SK-MEL-5 (cell line): Measurements from ENCODE around the gene ZNF625. TPM values are rescaled to one million over a fixed set of nuclear protein-coding genes. Genes with fewer than 3 reads are reported as not detected.

Source experiments
- DNase-seq: peaks from one replicate; pipeline ENCODE4 v3.0.0-alpha.2; 2016; ENCODE audit warnings: low read depth, low spot score
- in situ Hi-C: cut with HindIII; loops from 2 replicates; pipeline ENCODE4 v1.10.0; 2016; ENCODE audit warnings: low sequenced_read_pairs, high pct_unique_total_duplicates, low pct_unique_long_range_greater_than_20kb
- polyA plus RNA-seq, 2 experiments: library from polyadenylated mRNA; depleted of rRNA; stranded (reverse); fragments of >200 nt; gene quantifications; 2 replicates each; pipeline ENCODE4 v1.2.3, GENCODE V29; 2015
- total RNA-seq: library from RNA; depleted of rRNA; stranded (reverse); fragments of >200 nt; shearing (Covaris generic); gene quantifications from 2 replicates; pipeline ENCODE4 v1.2.3, GENCODE V29; 2014; rRNA removed

Gene ZNF625
- total RNA-seq: 1.6 and 1.9 TPM in 2 replicates
- polyA plus RNA-seq (2015; cell fraction: cytosol; rRNA removed): 0.44 and 0.82 TPM in 2 replicates
- polyA plus RNA-seq (2015; cell fraction: nucleus; rRNA removed): 1.1 and 3.2 TPM in 2 replicates

DNA sequence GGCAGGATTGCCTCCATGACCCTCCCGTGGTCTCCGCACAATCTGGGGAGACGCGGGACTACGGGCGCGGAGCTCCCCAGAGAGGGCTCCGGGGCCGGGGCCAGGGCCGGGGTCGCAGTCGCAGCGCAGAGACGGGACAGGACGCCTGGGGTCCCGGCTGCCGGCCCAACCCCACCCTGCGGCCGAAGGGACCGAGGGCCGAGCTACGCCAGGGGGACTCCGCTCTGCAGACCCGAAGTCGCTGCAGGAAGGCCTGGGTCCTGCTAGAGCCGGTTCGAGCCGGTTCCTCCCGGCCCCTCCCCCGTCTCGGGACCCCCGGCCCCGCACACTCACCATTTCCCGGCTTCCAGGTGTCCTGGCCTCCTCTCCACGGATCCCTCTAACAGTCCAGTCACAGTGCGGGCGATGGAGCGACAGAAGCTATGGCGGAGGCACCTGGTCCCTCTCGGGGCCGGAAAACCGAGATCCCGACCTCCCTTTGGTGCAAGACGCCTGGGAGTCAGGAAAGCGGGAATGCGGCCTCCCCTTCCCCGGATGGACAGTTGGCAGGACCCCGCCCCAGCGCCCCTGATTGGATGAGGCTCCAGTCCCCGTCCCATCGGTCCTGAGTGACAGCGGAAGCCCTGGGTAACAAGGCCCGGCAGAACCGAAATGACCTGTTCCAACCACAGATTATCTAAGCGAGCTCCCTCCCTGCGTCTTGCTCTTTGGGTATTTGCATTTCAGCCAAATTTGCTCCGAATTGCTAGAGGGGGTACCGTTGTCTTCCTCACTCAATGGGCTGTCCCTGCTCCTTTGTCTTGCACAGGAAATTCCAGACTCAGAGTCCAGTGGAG, at the start of gene ZNF625:
Gene ZNF625, minus strand, starts transcription at position 512 of the 836 bp plus-strand sequence. Its CDS starts 176 bp downstream, at position 336.
- in situ Hi-C loops: no loop called here
- DNase-seq: peak; percentile 61

DNA sequence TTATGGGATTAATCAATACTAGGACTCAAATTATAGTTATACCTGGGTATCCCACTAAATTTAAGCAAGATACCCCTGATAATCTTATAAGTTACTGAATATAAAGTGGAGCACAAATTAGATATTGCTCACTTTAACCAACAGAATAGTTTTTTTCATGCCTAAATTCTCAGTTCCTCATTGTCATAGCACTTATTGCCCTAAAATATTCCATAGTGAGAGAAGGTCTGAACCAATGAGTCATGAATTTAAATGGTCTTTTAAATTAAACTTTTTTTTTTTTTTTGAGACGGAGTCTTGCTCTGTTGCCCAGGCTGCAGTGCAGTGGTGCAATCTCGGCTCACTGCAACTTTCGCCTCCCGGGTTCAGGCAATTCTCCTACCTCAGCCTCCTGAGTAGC, 48.8 kb upstream of the ZNF625 start:
- in situ Hi-C loops: no loop called here

DNA sequence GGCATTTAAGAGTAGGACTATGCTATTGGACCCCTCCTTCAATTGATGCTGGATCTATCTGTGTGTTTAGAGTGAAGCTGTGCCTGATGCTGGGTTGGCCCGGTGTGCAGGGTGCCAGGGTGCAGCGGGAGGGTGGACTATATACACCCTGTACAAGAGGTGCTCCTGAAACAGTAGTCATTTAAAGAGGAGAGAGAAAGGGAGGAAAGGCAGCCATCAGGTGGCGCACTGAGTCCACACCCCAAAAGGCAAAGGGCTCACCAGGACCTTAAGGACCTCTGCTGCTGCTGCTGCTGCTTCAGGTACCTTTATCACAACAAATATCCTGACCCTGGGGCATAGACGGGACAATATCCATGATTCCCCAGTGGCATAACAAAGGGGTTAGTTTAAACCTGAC, 45.7 kb upstream of the ZNF625 start:
- DNase-seq: peak; percentile 28
- in situ Hi-C loops: no loop called here

More for the DNA sequence above, 48.8 kb upstream of the ZNF625 start:
- DNase-seq: no peak

DNA sequence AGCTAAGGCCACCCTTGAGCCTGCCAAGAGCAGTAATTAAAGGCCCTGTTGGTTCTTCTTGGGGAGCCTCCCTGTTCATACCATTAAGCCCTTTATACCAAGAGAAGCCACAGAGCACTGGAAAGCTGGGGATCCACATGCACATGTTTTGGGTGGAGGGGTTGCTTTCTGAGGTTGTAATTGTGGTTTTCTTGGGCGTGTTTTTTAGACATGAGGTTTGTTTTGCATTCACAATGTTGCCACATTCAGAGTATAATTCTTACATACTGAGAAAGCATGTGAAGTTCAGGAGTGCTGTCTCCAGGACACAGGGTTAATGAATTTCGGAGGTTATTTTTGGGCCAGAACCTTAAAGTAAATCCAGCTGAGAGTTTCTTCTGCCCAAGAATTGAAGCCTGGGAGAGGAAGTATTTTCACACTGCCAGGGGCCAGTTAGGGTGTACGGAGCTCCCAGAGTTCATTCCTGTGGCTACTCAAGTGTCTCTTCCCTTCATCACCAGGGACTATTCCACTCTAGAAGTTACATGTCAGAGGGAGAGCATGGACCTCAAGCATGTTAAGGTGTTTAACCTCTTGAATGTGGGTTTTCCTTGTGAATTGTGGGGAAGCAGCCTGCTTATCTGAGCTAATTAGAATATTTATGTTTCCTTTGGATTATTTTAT, 43.4 kb upstream of the ZNF625 start:
- in situ Hi-C loops: no loop called here
- DNase-seq: no peak

DNA sequence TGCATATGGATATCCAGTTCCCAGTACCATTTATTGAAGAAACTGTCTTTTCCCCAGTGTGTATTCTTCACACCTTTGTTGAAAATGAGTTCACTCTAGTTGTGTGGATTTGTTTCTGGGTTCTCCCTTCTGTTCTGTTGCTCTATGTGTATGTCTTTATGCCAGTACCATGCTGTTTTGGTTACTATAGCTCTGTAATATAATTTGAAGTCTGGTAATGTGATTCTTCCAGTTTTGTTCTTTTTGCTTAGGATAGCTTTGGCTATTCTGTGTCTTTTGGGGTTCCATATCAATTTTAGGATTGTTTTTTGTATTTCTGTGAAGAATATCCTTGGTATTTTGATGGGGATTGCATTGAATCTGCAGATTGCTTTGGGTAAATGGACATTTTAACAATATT, 41.6 kb upstream of the ZNF625 start:
- in situ Hi-C loops: no loop called here
- no peak for DNase-seq

DNA sequence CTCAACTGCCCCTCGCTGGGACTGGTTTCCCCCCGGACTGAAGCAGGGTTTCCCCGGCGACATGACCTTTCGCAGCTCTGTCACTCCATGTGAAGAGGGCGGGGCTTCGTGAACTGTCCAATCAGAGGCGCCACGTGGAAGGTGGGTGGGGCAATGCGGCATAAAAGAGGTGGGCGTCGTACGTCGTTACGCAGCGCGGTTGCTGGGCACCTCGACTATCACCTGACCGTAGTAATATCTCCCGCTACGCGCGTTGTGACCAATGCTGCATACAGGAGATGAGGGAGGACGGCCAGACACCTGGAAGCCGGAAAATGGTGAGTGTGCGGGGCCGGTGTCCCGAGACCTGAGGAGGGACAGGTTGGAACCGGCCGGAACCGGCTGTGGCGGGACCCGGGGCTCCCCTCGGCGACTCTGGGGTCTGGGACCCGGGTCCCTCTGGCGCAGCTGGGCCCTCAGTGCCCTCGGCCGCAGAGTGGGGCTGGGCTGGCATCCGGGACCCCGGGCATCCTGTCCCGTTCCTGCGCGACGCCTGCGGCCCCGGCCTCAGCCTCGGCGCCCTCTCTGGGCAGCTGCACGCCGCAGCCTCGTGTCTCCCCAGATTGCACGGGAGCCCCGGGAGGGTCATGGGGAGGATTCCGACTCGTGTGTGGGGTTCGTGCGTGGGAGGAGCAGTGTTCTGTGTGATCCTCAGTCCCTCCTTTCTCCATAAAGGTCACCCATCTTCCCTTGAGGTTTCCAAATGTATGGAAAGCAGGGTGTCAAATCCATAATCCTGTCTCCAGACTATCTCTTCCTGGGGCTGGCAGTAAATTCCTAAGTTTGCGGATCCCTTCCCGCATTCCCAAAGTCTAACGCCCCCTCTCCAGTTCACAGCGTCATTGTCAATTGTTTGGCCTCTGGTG, 38.5 kb upstream of the ZNF625 start:
- in situ Hi-C loops: no loop called here
- peak; percentile 64 for DNase-seq

DNA sequence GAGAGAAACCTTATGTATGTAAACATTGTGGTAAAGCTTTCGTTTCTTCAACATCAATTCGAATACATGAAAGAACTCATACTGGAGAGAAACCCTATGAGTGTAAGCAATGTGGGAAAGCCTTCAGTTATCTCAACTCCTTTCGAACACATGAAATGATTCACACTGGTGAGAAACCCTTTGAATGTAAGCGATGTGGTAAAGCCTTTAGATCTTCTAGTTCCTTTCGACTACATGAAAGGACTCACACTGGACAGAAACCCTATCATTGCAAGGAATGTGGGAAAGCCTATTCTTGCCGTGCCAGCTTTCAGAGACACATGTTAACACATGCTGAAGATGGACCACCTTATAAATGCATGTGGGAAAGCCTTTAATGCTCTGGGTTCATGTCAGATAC, 31.1 kb upstream of the ZNF625 start:
- in situ Hi-C loops: no loop called here
- DNase-seq: no peak

DNA sequence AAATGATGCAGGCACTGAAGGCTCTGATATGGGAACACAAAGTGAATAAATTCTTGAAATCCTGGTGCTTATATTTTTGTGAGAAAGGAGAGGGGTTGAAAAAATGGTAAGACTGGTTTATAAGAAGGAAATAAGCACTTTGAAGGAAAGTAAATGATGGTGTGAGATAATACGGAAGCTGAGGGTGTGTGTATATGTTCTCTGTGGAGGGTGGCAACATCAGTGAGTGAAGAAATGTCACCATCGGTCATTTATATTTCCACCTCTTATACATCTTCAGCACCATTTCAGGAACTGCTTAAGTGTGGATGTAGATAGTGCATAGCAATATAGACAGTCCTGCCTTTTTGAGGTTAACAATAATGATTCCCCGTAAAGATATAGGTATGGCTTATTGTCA, 23.8 kb upstream of the ZNF625 start:
- DNase-seq: no peak
- in situ Hi-C loops: no loop called here

DNA sequence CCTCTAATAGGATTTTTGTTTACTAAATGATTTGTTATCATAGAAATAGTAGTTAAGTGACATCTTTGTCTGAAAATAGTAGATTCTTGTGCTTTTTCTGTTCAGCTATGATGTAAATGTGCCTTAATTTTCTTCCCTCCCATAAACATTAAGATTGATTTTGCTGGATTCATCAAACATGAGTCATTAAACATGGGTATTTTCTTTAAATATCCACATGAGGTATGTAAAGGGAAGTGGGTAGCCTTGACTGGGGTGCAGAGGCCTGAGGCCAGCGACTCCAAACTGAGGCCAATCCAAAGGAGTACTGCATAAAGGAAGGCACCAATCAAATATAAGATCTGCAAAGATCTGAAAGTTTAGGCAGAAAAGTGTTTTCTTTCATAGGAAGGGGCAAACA, 10.1 kb upstream of the ZNF625 start:
- no peak for DNase-seq
- in situ Hi-C loops: no loop called here

DNA sequence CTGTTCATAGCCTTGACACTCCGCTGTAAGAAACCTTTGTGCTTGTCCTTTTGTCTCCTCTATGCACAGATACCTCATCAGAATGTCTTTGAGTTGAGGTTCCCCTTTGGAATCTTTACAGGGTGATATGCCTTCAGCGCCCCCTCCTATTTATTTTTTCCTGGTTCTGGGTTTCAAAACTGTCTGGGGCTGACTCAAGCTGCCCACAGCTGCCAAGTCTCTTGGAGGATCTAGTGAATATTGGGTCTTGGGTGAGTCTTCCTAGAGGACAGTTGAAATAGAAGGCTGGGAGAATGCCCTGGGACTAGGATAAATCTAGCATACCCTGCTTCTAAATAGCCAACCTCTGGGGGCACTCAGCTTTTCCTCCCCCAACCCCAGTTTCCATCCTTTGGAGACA, 7.3 kb upstream of the ZNF625 start:
- DNase-seq: peak; percentile 2
- in situ Hi-C loops: no loop called here

DNA sequence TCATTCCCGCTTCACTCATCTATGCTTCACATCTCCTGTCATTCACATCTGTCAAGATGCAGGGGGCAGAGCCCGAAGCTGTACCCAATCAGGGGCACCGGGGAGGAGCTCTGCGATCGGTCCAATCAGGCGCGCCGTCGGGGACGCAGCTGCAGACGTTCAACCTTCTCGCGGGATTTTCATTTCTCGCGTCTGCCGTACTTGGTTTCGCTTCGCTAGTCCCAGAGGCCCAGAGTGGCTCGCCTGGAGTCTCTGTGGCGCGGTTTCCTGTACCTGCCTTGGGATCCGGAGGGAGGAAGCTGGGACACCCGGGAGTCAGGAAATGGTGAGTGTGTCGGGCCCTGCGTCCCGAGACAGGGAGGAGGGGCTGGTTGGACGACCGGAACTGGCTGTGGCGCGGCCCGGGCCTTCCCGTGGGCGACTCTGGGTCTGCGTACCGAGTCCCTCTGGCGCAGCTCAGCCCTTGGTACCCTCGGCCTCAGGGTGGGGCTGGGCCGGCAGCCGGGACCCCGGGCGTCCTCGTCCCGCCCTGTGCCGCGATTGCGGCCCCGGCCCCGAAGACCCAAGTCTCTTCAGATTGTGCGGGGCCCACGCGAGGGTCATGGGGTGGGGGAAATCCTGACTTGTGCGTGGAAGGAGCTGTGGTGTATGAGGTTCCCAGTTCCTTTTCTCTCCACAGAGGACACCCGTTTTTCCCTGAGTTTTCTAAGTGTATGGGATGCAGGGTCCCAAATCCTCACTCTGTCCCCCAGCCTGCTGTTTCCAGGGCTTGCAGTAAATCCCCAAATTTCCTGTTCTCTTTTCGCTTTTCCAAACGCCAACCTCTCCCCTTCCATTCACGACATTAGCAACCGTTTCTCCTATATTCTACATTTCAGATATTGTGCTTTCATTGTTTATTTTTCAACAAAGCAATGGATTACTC, 6.6 kb upstream of the ZNF625 start, which contains the start of gene ZNF136:
Gene ZNF136, plus strand, starts transcription at position 215 of the 925 bp plus-strand sequence. Its CDS starts 108 bp downstream, at position 323.
- in situ Hi-C loops: no loop called here
- peak; percentile 93 for DNase-seq

DNA sequence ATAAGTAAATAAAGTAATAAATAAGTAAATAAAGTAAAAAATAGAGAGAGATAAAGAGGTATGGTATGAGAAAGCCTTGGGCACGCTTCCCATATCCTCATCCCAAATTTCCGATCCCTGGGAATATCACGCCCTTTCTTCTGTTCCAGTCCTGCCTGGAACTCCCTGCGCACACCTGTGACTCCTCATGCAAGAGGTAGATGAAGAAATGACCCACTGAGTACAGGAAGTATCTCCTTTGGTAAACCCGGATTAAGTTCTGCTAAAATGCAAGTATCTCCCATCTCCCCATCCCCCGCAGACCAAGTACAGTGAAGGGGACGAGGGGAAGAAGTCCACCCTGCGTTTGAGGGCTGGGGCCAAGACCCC, 6.0 kb upstream of the ZNF625 start:
- no peak for DNase-seq
- in situ Hi-C loops: no loop called here

DNA sequence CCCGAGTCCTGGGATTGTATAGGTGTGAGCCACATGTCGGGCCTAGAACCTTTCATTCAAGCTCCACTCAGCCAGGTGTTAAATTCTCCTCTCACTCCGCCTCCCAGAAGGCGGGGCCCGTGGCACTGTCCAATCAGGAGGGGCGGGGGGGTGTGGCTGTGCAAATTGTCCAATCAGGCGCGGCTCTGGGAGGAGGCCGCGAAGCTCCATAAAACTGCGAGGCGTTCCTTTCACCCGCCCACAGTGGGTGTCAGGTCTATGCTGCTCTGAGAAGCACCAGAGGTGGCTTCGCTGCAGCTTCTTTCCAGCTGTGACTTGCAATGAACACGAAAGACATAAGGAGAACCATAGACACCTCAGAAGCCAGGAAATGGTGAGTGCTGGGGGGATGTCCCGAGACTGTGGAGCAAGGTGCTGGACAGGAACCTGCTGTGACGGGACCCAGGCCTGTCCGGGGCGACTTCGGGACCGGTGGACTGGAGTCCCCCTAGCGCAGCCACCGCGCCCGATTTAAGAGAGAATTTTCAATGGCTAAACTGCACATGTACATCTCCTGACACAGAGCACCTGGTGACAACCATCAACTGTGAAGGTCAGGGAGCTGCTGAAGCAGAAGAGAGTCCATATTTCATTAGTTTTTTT, 3.4 kb upstream of the ZNF625 start:
- no peak for DNase-seq
- in situ Hi-C loops: no loop called here

DNA sequence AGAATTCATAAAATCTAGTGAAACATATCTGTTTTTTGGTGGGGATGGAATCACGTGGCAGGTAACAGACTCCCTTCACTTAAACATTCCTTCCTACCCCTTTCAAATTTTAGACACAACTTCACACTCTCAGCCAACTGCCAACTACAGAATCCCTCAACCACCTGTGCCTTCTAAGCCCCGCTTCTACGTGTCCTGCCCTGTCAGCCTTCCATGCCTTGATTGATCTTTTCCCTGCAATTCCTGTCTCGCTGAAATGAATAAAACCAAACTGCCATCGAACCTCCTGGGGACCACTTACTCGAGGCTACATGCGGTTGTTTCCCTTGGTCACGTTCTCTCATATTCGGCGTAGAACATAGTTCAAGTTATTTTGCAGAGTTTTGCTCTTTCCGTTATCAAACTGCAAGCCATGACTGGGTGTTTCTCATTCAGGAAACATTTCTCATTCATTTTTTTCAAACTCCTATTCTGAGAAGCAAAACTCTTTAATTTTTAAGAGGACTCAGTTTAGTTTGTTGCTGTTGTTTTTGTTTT, 1.1 kb downstream of the ZNF625 start:
- no peak for DNase-seq
- in situ Hi-C loops: no loop called here

DNA sequence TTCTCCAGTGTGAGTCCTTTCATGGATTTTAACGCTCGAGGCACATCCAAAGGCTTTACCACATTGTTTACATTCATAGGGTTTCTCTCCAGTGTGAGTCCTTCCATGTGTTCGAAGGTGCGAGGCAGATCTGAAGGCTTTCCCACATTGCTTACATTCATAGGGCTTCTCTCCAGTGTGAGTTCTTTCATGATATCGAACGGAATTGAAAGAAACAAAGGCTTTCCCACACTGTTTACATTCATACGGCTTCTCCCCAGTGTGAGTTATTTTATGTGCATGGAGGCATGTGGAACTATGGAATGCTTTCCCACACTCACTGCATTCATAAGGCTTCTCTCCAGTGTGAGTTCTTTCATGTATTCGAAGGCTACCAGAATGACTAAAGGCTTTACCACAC, 11.2 kb downstream of the ZNF625 start:
- in situ Hi-C loops: no loop called here
- DNase-seq: no peak

DNA sequence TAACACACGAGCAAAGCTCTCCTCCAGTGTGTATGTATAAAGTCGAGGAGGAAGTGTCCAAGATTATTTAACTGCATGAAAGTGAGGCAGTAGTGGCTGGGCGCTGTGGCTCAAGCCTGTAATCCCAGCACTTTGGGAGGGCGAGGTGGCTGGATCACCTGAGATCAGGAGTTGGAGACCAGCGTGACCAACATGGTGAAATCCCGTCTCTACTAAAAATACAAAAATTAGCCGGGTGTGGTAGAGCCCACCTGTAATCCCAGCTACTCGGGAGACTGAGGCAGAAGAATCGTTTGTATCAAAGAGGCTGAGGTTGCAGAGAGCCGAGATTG, 15.2 kb downstream of the ZNF625 start:
- DNase-seq: no peak
- in situ Hi-C loops: no loop called here
